Fibroblast of pulmonary artery (primary cell): ENCODE data around the gene DGKB.

Experiments
- DNase-seq: peaks from one replicate; pipeline ENCODE4 v3.0.0-alpha.2; 2010; ENCODE audit warnings: low read depth
- H3K4me3 ChIP-seq: replicated peaks from 2 replicates; pipeline ENCODE4 v1.5.1; 2011; ENCODE audit warnings: low read depth, mild to moderate bottlenecking, control low read depth, low read length, moderate library complexity
- CTCF ChIP-seq: IDR thresholded peaks from 2 replicates; pipeline ENCODE4 v1.5.1; 2011; ENCODE audit warnings: mild to moderate bottlenecking, control low read depth, low read length, inconsistent platforms; ENCODE audit errors: missing control alignments

Gene DGKB

GRCh38 chr7:14125998-14126397 is 776.6 kb downstream of the DGKB start:
- no peak for TF ChIP-seq CTCF
- DNase-seq, result peak; percentile 4
- no peak overlapping the region for H3K4me3 ChIP-seq

GRCh38 chr7:14124716-14125115 is 777.8 kb downstream of the DGKB start:
- TF ChIP-seq CTCF, result no peak
- no peak overlapping the region for H3K4me3 ChIP-seq
- no peak for DNase-seq

GRCh38 chr7:14123923-14124322 is 778.6 kb downstream of the DGKB start:
- TF ChIP-seq CTCF, result no peak
- H3K4me3 ChIP-seq, result no peak overlapping the region
- DNase-seq, result no peak

GRCh38 chr7:14115701-14116100 is 786.9 kb downstream of the DGKB start:
- no peak for TF ChIP-seq CTCF
- peak; percentile 26 for DNase-seq
- no peak overlapping the region for H3K4me3 ChIP-seq

GRCh38 chr7:14104861-14105260 is 797.7 kb downstream of the DGKB start:
- no peak overlapping the region for H3K4me3 ChIP-seq
- no peak for TF ChIP-seq CTCF
- DNase-seq, result no peak

GRCh38 chr7:14096159-14096558 is 806.4 kb downstream of the DGKB start:
- no peak for TF ChIP-seq CTCF
- DNase-seq, result no peak
- H3K4me3 ChIP-seq, result no peak overlapping the region

GRCh38 chr7:14095233-14095950 is 807.2 kb downstream of the DGKB start:
- H3K4me3 ChIP-seq, result no peak overlapping the region
- no peak for DNase-seq
- no peak for TF ChIP-seq CTCF
